RCC 7860 (cell line): ENCODE results near the gene IQCM.
"Not testable (repeated sequence)": the region's sequence is repeated elsewhere in the genome, so short reads cannot be mapped to it uniquely, and the experiment has no call there.

Source experiments
- DNase-seq: peaks from one replicate; pipeline ENCODE4 v3.0.0-alpha.2; 2015; ENCODE audit warnings: low spot score
- FAIRE-seq: peaks from 2 replicates; lab custom pipeline; 2012; peaks lifted over from hg19 to GRCh38; lab: Jason Lieb, UNC

IQCM gene

DNA sequence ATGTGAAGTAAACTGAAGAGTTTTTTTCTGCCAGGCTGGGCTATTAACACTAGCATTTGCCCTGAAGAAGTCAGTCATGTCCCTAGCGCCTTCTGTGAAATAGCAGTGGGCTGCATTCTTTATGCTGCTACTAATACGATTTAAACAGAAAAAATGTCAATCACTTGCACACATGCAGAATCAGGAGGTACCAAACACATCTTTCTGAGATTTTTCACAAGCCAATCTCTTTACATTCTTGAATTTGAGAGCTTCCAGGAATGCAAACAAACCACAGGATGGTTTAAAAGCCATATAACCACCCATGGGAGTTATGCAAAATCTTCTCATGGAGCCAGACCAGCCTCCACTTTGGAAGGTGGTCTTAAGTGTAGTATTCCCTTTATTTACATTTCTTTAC, 220.1 kb downstream of the IQCM start:
- DNase-seq (no peak), FAIRE-seq (no peak)

DNA sequence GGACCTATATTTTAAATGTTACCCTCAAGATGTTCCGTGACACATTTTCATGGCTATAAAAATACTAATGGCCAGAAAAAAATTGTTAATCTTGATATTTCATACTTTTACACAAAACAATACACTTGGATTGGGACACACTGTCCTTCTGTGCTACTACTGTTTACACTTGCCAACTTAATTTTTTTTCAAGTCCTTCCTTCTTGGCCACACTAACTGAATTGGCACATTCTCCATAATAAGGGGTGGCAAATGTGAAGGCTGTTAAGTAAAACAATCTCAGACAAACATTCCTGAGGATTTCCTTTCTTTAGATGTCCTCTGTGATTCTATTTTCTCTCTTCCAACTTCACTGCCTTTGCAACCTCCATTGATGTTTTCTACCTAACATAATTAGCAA, 225.8 kb downstream of the IQCM start:
- FAIRE-seq (no peak), DNase-seq (no peak)

DNA sequence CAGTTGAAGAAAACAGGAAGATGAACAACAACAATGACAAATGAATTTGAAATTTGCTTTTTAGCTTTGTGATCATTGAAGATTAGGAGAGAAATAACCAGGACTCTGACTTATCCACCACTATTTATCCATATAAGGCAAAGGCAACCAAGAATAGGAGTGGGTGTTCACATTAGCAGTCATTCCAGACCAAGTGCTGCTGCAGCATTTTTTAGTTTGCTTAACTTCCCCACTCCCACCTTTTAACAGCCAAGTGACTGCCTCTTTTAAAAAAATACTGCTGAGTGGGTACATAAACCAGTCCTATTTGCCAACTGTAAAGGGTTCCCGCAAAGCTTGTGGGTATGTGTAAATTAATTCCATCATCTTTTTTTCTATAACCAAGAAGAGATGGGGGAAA, 230.9 kb downstream of the IQCM start:
- FAIRE-seq (no peak), DNase-seq (no peak)

DNA sequence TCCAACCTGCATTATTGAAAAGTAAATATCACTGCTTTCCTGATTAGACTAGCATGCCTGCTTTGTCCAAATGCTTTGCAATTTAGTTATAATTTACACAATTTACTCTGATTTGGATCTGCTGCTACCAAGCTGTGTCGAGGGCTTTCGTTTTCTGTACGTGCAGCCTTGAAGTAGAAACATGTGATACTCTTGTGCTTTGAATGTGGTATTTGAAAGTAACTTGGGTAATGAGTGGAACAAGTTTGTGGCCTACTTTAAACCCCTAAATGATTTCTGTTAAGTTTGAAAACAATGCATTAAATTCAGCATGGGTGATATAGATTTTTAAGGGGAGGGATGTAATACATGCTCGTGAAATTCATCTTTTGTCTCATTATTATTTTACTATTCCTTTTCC, 240.7 kb downstream of the IQCM start:
- FAIRE-seq (no peak), DNase-seq (no peak)

DNA sequence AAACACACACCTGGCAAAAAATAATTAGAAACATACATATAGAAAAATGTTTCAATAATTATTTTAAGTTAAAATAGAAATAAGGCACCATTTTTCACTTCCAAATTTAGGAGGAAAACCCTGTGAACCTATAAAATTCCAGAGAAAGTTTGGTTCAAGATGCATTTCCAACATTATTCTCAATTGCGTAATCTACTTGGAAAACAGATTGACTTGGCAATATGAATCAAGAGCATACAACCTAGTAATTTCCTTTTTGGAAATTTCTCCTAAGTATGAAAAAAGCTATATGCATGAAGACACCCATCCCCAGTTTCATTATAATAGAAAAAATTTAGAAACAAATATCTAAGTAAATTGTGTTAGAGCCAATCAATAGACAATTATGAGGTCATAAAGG, 242.9 kb downstream of the IQCM start:
- no peak for FAIRE-seq
- DNase-seq = no peak

DNA sequence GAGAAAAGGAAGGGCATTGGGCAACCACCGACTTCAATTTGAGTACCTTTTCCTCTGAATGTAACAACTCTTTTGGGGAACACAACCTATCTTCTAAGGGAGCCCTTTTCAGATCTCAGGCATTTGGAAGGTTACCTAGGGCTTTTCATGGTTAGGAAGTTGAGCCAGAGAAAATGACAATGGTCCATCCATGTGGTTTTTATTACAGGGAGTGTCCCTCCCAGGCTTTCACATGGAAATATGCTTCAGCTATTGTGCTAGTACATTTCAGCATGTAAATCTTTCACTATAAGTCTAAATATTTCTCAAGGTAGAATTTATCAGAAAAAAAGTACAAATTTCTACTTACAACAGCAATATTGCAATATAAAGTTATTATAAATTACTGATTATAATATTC, 259.8 kb downstream of the IQCM start:
- FAIRE-seq (no peak), DNase-seq (no peak)

DNA sequence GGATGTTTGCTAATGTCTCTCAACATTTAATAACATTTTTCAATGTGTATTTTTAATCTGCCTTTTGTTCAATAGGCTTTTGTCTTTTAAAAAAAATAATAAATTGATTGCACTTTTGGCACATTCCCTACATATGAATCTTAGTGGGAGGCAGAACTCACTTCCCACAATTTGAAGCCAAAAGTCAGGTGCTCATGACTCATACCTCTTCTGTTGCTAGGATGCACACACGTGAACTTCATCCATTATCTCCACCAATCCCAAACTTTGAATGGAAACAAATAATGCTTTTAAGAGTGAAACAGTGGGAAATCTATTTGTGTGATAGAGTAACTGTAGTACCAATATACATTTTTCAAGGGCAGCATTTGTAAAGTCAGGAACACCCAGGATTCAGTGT, 260.5 kb downstream of the IQCM start:
- DNase-seq (no peak), FAIRE-seq (no peak)

DNA sequence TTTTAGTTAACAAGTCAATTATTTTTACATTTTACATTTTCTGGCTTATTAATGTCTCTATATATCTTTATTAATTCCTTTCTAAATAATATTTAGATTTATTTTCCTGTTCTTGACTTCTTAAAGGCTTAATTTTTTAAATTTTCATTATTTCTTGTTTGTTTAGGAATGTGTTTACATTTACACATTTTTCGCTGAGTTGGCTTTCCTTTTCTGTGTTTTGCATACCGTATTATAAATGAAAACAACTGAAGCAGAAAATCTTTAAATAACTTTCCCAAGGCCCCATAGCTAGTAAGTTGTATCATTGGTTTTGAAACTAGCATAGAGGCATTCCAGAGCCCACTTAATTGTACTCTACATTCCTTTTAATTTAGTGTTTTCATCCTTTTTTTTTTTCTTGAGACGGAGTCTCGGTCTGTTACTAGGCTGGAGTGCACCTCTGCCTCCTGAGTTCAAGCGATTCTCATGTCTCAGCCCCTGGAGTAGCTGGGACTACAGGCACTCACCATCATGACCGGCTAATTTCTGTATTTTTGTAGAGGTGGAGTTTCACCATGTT, 261.6 kb downstream of the IQCM start:
- no peak for FAIRE-seq
- DNase-seq = no peak

DNA sequence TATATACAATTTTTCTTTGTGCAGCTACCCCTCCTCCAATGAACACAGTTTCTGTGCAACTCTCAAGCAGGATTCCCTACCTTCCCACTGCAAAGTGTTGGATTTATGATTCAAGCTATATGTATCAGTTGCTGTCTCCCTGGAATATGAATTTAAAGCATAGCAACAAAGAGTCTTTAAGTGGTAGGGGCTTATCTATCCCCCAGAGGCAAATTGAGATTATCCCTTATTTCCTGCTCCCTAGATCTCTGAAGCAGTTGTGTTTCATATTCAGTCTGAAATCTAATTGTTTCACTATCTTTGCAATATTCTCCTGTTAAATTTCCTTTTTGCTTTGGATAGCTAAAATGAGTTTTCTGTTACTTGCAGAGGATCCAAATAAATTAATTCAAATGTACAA, 263.0 kb downstream of the IQCM start:
- no peak for DNase-seq
- no peak for FAIRE-seq

DNA sequence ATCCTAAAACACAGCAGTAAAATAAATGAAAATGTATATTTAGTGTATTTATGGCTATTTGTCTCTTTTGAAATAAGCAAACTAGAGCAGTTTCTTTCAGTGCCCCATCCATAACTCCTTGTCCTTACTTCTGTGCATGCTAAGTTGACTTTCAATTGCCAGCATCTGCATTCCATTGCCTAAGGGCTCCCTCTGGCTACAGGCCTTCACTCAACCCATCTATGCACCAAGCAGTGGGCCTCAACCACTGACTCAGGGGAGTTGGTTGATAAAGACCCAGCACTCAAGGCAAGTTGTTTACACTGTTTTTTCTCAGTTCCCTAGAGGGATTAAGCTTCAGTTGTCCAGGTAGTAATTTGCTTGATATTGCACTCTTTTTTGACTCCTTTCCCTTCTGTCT, 265.7 kb downstream of the IQCM start:
- no peak for DNase-seq
- FAIRE-seq = no peak

DNA sequence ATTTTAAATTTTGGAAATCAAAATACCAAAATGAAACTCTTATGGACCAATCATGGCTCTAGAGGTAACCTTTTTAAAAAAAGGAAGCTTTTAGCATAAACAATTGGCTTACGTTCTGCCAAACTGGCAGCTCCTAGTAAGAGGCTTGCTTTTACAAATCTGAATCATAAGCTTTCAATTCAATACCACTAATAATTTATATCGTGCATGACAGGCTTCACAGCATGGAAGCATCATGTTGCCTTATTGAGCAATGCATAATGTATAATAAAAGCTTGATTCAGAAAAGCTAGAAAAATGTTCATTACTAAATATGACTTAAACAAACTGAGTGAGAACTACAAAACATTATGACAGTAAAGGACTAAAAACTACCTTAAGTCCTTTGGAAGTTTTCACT, 280.9 kb downstream of the IQCM start:
- no peak for FAIRE-seq
- DNase-seq = no peak

DNA sequence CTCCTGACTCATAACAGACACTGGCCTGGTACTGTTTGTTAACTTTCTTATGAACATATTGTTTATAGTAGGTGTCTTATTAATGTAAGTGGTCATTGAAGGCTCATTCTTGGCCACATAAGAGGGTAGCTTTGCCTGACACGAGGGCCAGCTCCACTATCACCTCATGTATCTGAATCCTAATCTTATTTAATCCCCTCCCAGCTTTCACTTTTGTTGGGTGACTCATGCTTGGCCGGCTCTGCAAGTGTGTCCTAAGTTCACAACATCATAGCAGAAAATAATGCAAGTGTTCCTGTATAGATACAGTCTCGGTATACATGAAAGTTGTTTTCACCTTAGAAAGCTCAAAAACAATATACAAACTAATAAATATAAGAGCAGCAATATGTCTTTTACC, 283.8 kb downstream of the IQCM start:
- FAIRE-seq (no peak), DNase-seq (no peak)

DNA sequence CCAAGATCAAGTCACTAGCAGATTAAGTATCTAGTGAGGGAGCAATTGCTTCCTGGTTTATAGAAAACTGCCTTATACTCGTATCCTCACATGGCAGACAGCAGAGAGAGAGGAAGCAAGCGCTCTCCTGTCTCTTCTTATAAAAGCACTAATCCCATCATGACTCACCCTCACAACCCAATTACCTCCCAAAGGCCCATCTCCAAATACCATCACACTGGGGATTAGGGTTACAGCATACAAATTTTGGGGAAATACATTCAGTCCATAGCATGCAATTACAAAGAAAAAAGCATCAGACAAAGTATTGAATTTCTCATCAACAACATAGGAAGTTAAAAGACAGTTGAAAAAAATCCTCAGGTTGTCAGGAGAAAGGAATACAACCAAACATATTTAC, 292.6 kb downstream of the IQCM start:
- no peak for DNase-seq
- FAIRE-seq = no peak

DNA sequence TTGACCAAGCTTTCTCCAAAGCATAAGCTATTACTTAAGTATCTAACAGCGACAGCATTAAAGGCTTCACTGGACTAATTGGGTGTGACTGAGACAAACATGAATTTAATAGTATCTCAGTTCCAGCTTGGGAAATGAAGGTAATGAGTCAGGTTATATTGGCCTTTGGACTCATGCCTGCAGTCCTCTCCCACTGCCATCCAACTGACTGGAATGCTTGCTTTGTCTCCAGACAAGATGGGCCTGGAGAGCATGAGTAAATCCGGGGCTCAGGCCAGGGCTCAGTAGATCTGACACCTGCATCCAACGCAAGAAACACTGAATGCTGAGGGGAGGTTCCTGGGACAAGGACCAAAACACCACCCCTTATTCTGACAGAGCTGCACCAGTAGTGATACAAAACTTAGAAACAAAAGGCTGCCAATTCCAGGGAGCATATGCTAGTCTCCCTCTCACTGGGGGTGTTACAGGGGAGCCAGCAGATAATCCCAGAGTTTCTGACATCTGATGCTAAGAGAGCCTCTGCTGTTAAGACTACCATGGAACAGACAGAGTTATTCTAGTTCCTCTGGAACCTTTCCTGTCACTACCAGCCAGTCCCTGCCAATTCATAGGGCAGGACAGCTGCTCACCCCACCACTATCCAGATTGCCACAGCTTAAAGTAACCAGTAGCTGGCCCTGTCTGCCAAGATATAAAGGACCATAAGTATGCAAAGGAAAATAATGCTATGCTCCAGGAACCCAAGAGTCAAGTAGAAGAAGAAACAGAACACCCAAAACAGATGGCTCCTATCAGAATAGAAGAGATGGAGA, 293.8 kb downstream of the IQCM start:
- DNase-seq = no peak

DNA sequence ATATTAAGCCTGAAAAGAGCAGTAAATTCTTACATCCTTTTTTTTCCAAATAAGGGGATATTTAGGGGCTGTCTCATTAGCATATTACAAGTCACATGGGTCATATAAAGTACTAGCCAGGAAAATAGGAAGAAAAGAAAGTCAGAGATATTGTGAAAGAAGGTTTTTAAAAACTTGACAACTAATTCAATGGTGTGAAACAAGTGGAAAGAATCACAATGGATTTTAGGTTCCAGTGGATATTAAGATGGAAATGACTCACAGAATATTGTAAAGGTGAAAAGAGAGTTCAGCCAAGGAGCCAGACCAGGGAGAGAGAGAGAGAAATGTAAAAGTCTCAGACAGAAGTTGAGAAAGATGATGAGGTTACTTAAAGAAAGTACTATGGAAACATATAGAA, 297.2 kb downstream of the IQCM start:
- DNase-seq = no peak
- FAIRE-seq = no peak

More for the DNA sequence above, 293.8 kb downstream of the IQCM start:
- FAIRE-seq = no peak

DNA sequence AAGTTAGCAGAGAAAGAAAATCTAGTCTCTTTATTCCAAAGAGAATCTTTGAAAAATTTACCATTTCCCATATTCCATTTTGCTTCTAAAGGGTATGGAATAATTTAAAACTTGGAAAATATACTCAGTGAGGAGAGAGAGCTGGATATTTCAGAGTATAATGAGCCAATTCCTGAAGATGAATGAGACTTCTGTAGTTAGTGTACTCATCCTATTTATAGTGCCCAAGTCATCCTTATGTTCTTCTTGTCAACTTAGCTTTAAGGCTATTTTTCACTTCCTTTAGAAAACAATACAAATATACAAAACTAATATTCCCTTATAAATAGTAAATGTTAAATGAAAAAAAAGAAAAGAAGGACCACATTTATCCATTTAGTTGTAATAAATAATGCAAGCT, 302.6 kb downstream of the IQCM start:
- FAIRE-seq (no peak), DNase-seq (no peak)

DNA sequence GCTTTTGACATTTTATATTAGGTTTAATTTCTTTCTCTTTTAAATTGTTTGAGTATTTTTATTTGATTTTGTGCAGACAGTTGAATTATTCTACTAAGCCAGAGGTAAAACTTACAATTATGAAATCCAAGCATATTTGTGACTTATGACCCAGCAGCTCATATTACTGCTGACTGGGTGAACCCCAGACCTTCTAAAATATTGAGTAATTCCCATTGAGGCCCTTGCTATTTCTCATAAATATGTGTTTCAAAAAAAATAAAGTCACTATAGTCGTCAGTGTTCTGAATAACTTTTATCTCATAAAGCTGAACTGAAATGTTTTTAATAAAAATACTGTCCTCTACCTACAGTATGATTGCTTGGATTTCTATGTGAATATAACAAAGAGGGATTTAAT, 303.1 kb downstream of the IQCM start:
- DNase-seq (no peak), FAIRE-seq (no peak)

DNA sequence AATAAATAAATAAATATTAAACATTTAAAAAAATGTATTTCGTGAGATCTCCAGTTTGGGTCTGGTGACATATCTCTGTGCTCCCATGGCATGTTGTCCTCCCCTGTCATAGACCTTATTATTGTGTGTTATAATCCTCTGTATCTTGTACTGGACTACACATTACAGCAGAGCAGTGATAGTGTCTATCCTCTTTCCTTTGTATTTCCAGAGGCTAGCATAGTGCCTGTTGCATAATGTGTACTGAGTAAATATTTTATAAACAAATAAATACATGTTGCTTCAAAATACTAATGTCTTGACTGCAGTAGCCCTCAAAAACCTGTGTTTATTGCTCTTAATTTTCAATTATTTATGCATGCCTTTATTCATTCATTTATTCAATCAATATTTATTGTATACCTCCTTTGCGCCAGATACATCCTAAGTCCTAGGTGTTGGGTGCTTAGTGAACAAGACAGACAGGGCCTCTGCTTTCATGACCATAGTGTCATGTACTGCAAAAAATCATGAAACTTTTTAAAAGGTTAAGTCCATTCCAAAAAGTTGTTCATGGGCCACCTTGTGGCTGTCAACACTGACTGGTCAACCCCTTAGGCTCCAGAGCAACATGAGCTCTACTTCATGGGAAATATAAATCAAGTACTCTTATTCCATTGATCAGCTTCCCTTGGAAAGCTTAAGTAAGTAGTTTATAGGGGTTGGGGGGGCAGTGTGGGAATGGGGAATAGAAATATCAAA, 303.9 kb downstream of the IQCM start:
- FAIRE-seq = no peak
- DNase-seq = no peak

DNA sequence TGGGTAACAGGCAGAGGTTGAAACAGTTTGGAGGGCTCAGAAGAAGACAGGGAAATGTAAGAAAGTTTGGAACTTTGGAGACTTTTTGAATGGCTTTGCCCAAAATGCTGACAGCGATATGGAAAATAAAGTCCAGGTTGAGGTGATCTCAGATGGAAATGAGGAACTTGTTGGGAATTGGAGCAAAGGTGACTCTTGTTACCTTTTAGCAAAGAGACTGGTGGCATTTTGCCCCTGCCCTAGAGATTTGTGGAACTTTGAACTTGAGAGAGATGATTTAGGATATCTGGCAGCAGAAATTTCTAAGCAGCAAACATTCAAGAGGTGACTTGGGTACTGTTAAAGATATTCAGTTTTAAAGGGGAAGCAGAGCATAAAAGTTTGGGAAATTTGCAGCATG, 308.3 kb downstream of the IQCM start:
- DNase-seq, FAIRE-seq: not testable (repeated sequence)

DNA sequence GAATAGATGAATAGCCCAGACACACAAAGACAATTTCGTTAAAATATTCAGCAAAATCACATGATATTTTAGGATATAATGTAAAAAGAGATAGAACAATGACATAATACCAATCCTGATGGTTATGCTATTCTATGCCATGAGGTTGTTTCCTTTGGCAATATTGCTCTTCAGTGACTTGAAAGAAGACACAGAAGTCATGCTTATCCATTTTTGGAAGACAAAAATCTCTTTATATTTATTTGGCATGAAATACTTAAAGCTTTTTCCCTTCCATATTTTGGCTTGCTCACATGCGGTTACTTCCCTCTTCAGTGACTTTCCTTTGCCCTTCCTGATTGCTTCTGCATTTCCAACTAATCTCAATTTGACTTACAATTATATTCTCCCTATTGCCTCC, 314.8 kb downstream of the IQCM start:
- FAIRE-seq (no peak), DNase-seq (no peak)

DNA sequence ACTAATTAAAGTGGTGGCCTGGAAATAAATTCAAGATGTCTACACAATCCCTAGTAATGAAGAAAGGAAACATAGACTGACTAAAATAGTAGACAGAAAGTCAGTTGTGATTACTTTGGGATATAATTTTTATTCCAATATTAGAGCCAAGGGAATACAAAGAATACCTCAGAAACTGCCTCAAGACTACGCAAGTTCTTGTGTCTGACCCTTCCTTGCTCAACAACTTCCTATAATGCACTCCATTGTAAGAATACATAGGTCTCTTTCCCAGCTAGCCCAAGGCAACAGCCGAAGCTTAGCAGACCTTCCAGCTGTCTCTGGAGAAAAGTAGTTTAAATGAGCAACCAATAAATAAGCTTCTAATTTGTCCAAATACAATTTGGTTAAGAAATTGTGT, 315.9 kb downstream of the IQCM start:
- DNase-seq (no peak), FAIRE-seq (no peak)

DNA sequence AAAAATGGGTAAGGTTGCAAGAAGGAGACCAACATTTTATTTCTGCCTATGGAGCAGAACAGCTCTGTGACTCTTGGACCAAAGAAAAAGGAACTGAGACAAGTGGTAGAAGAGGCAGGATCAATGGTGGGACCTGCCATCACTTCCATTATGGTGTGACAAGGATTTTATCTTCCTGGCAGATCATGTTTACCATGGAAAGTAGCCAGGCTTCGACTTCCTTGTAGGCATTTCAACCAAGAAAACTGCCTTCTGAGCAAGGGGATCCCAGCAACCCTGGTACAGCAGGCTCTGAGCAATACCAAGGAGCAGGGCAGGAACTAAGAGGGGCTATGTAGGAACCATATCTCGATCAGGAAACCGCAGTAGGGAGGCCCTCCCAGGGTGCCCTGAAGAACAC, 317.4 kb downstream of the IQCM start:
- FAIRE-seq (no peak), DNase-seq (no peak)
